Right atrium auricular region (tissue), 2 donors: ENCODE results near the gene RSPH9. TPM values are rescaled to one million over a fixed set of nuclear protein-coding genes. Genes with fewer than 3 reads are reported as not detected.
"Not testable (repeated sequence)": the region's sequence is repeated elsewhere in the genome, so short reads cannot be mapped to it uniquely, and the experiment has no call there.

Experiments
- DNase-seq: peaks from one replicate; pipeline ENCODE4 v3.0.0-alpha.2; 2019; ENCODE audit warnings: low spot score
- H3K27ac ChIP-seq, 2 donors: fragments of 200-600 bp; sonication (generic); 1 replicate in 1 of 2; 2 replicates in 1 of 2; pipeline ENCODE4 v1.5.1; 2016 to 2019
- H3K27me3 ChIP-seq, 2 donors: fragments of 200-600 bp; sonication (generic); one replicate each; pipeline versions ENCODE4 v1.5.1 to v1.6.0; 2017 to 2019
- H3K36me3 ChIP-seq: fragments of 200-600 bp; sonication (generic); one replicate; pipeline ENCODE4 v1.5.1; 2016
- H3K4me1 ChIP-seq, 2 donors: fragments of 200-600 bp; sonication (generic); one replicate each; pipeline versions ENCODE4 v1.5.1 to v1.6.0; 2017 to 2019
- H3K4me3 ChIP-seq, 2 donors: fragments of 200-600 bp; sonication (generic); 1 replicate in 1 of 2; 2 replicates in 1 of 2; pipeline ENCODE4 v1.5.1; 2017 to 2019; ENCODE audit warnings: mild to moderate bottlenecking in 1 of 2, moderate library complexity in 1 of 2
- H3K9me3 ChIP-seq, 2 donors: fragments of 200-600 bp; sonication (generic); one replicate each; pipeline ENCODE4 v1.5.1; 2019
- total RNA-seq, 2 donors: library from RNA; depleted of rRNA; stranded (reverse); fragments of >200 nt; gene quantifications; one replicate each; pipeline ENCODE4 v1.1.0, GENCODE V29; 2016
- TF ChIP-seq, protein P1 (sequence below), 2 donors: fragments of 200-600 bp; sonication (generic); IDR thresholded peaks; one replicate each; pipeline ENCODE4 v1.5.1; 2019; ENCODE audit warnings: antibody characterized with exemption in 2 of 2

Gene RSPH9
- total RNA-seq, 2 donors from 2014 or later = 0.12 TPM; not detected in 1

DNA sequence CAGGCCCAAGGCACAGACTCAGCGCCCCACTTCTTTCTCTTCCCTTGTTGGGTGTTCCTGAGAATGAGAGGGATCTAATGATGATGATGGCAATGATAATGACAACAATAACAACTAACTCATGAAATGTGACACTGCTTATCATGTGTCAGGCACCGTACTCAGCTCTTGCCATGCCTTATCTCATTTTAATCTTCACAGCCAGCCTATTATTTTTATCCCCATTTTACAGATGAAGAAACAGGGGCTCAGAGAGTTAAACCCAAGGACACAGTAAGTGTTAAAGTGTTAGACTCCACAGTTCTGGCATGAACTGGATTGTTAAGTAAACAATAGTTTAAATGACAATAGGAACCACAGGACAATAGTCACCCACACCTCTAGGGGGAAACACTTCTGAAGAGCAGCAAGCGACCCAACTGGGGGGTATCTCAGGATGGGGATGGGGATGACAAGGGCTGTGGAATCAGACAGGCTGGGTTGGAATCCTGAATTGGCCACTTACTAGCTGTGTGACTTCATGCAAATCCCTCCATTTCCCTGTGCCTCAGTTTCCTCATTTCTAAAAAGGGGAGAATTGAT lies 12.5 kb downstream of the RSPH9 start:
- H3K4me1 ChIP-seq = no peaks in the 10 kb centered on the region
- no peak for DNase-seq
- H3K27ac ChIP-seq = no peak overlapping the region
- no peak overlapping the region for H3K4me3 ChIP-seq
- H3K36me3 ChIP-seq = no peaks in the 10 kb centered on the region
- no peaks in the 10 kb centered on the region for H3K27me3 ChIP-seq
- TF ChIP-seq, protein P1, sequence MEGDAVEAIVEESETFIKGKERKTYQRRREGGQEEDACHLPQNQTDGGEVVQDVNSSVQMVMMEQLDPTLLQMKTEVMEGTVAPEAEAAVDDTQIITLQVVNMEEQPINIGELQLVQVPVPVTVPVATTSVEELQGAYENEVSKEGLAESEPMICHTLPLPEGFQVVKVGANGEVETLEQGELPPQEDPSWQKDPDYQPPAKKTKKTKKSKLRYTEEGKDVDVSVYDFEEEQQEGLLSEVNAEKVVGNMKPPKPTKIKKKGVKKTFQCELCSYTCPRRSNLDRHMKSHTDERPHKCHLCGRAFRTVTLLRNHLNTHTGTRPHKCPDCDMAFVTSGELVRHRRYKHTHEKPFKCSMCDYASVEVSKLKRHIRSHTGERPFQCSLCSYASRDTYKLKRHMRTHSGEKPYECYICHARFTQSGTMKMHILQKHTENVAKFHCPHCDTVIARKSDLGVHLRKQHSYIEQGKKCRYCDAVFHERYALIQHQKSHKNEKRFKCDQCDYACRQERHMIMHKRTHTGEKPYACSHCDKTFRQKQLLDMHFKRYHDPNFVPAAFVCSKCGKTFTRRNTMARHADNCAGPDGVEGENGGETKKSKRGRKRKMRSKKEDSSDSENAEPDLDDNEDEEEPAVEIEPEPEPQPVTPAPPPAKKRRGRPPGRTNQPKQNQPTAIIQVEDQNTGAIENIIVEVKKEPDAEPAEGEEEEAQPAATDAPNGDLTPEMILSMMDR (IDR thresholded peaks at IDR 0.05) = no peak
- peaks cover 0 to 9% of the 10 kb centered on the region in 2 donors for H3K9me3 ChIP-seq

DNA sequence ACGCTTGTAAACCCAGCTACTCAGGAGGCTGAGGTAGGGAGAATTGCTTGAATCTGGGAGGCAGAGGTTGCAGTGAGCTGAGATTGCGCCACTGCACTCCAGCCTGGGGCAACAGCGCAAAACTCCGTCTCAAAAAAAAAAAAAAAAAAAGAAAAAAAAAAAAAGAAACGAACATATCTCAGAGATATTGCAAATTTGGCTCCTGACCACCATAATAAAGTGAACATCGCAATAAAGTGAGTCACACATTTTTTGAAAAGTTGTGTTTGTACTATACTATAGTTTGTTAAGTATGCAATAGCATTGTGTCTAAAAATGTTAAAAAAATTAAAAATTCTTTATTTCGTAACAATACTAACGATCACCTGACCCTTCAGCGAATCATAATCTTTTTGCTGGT lies 13.3 kb downstream of the RSPH9 start:
- Histone ChIP-seq H3K27ac (no peak overlapping the region), H3K36me3 (no peaks in the 10 kb centered on the region), H3K9me3 (peaks cover 0 to 9% of the 10 kb centered on the region in 2 donors), H3K4me3 (no peak overlapping the region), H3K4me1 (no peaks in the 10 kb centered on the region), H3K27me3 (no peaks in the 10 kb centered on the region)
- TF ChIP-seq, protein P1 (IDR thresholded peaks at IDR 0.05) = no peak
- DNase-seq = no peak

DNA sequence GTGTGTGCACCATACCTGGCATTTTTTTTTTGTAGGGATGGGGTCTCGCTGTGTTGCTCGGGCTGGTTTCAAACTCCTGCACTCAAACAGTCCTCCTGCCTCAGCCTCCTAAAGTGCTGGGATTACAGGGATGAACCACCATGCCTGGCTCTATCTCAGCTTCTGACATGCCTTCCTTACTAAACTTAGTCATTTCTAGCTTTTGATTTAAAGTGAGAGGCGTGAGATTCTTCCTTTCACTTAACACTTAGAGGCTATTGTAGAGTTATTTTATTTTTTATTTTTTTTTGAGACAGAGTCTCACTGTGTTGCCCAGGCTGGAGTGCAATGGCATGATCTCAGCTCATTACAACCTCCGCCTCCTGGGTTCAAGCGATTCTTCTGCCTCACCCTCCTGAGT lies 18.1 kb downstream of the RSPH9 start:
- not testable (repeated sequence) for H3K9me3 ChIP-seq, DNase-seq, H3K27me3 ChIP-seq, H3K36me3 ChIP-seq, H3K27ac ChIP-seq, H3K4me3 ChIP-seq
- H3K4me1 ChIP-seq = peaks cover 0 to 10% of the 10 kb centered on the region in 2 donors

DNA sequence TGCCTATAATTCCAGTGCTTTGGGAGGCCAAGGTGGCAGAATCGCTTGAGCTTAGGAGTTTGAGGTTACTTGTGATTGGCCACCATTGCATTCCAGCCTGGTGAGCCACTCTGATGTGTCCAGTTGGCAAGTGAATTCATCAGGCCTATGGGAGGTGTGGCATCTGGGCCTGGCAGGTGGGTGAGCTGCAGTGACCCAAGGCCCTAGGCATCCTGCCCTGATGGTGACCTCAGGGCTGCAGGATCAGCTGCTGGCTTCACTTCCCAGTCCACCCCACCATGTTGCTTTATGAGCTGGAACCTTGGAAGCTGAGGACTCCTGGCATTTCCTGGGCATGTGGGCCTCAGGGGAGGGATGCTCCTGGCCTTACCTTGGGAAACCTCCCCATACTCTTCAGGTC lies 20.5 kb downstream of the RSPH9 start:
- Histone ChIP-seq H3K36me3 (no peaks in the 10 kb centered on the region), H3K9me3 (peaks cover 0 to 9% of the 10 kb centered on the region in 2 donors), H3K4me1 (peaks cover 0 to 34% of the 10 kb centered on the region in 2 donors), H3K27me3 (no peaks in the 10 kb centered on the region), H3K4me3 (no peak overlapping the region), H3K27ac (no peak overlapping the region)
- DNase-seq = no peak
- TF ChIP-seq, protein P1 (IDR thresholded peaks at IDR 0.05) = no peak

DNA sequence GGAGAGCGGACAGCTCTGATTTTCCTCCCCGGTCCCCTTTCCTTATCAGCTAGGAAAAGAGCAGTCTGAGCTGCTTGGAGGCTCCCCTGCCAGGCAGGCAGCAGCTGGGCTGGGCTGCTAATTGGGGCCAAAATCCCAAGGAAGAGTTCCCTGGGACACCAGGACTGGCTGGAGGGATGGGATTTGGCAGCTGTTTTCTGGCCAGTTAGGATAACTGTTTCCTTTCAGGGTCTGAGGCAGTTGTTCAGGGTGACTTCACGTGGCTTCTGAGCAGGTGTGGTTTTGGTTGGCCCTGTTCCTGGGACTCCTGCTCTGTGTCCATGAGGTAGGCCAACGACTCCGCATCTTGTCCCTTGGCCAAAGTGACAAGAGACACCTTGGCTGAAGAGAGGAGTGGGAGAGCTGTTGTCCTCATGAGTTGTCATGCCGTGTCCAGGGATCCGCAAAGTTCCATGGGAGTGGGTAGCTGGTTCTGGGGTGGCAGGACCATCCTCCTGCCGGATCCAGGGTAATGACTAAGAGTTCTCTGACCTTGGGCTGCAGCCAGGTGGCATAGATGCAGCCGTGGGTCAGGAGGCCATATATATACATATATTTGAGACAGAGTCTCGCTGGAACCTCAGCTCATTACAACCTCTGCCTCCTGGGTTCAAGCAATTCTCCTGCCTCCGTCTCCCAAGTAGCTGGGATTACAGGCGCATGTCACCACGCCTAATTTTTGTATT lies 21.5 kb downstream of the RSPH9 start:
- H3K4me1 ChIP-seq = peaks cover 0 to 42% of the 10 kb centered on the region in 2 donors
- TF ChIP-seq, protein P1 (IDR thresholded peaks at IDR 0.05) = no peak

DNA sequence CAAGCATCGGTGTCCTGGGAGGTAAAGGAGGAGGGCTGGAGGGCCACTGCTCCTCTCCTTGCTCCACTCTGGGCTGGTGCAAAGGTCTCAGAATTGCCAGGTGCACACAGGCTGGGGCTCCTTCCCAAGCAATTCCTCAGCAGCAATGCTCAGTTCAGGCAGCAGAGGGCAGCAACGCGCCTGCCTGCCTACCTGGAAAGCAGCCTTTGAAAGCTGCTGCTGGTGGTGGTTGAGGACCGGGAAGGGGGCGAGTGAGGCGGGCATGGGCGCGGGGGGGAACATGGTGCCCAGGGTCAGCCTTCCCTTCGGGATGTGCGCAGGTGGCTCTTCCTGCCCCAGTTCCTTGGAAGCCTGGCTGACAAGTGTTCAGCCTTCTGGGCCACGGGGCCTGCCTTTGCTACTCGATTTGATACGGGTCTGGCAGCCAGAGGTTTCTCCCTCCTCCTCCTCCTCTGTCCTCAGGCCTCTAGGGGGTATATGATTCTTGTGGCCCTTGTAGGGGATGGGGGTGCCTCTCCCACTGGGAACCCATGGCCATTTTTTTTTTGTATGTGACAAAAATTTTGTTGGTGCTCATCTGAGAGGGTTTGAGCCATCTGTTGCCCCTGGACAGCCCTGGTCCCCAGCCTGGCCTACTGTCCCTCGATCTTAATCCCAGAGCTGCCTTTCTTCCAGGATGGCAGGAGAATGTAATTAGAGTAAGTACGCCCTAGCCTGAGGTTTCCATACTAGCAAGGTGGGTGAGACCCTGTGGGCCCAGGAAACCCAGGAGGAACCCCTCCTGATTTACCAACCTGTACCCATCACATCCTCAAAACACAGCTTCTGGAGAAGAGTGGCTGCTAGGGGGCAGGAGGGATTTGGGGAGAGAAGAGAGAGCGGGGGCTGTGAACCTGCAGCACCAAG lies 22.7 kb downstream of the RSPH9 start:
- Histone ChIP-seq H3K9me3 (no peaks in the 10 kb centered on the region), H3K4me3 (no peak overlapping the region), H3K36me3 (peaks cover 17% of the 10 kb centered on the region), H3K27me3 (no peaks in the 10 kb centered on the region), H3K27ac (peak overlapping the region; percentile 46 to 66), H3K4me1 (peaks cover 0 to 48% of the 10 kb centered on the region in 2 donors)
- TF ChIP-seq, protein P1 (IDR thresholded peaks at IDR 0.05) = peak; percentile 90 to 99
- peak; percentile 91 for DNase-seq

More for the DNA sequence above, 21.5 kb downstream of the RSPH9 start:
- DNase-seq = no peak
- H3K27ac ChIP-seq = no peak overlapping the region
- peaks cover 0 to under 1% of the 10 kb centered on the region in 2 donors for H3K9me3 ChIP-seq
- H3K4me3 ChIP-seq = no peak overlapping the region
- H3K36me3 ChIP-seq = peaks cover 6% of the 10 kb centered on the region
- no peaks in the 10 kb centered on the region for H3K27me3 ChIP-seq
